RCC 7860 (cell line): Measurements from ENCODE around the gene NBR1.
"Not testable (repeated sequence)": the region's sequence is repeated elsewhere in the genome, so short reads cannot be mapped to it uniquely, and the experiment has no call there.

Source experiments
- DNase-seq: peaks from one replicate; pipeline ENCODE4 v3.0.0-alpha.2; 2015; ENCODE audit warnings: low spot score
- FAIRE-seq: peaks from 2 replicates; lab custom pipeline; 2012; peaks lifted over from hg19 to GRCh38; lab: Jason Lieb, UNC

Gene NBR1

GRCh38 chr17:43239597-43239996 is 68.6 kb downstream of the NBR1 start:
- FAIRE-seq, DNase-seq: not testable (repeated sequence)

DNA sequence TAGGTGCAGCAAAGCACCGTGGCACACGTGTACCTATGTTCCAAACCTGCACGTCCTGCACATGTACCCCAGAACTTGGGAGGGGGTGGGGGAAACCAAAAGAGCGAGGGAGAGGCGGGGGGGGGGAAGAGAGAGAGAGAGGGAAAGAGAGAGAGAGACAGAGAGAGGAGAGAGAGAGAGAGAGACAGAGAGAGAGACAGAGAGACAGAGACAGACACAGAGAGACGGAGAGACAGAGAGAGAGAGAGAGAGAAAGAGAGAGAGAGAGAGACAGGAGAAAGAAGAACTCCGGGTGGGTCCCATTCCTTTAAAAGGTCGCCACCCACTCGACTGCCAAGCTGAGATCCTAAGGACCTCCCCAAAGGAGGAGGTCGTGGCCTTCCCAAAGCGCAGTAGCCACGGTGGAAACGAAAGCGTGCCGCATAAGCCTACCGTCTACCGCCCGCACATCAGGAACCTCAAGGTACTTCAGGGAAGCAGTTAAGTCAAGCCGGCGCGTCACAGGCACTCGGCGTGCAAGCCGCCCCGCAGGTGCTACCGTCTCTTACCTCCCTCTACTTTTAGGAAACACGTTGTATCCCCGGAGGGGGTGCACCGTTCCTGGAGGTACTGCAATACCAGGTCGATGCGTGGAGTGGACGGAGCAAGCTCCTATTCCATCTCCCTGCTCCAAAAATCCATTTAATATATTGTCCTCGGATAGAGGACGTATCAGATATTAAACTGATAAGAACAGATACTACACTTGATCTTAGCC is 69.8 kb downstream of the NBR1 start:
- not testable (repeated sequence) for DNase-seq, FAIRE-seq

GRCh38 chr17:43246456-43246855 is 75.4 kb downstream of the NBR1 start:
- not testable (repeated sequence) for DNase-seq, FAIRE-seq
